Mesenchymal stem cell (in vitro differentiated cells and primary cell): ENCODE measurements around the gene HMGXB3.

Experiments
- DNase-seq: peaks from one replicate; pipeline ENCODE4 v3.0.0-alpha.2; 2013
- H2AFZ ChIP-seq: one replicate; pipeline ENCODE4 v1.6.1; 2013; ENCODE audit warnings: low read depth, mild to moderate bottlenecking, control low read depth, inconsistent platforms, low read length, moderate library complexity
- H2AK5ac ChIP-seq: 2 replicates; pipeline ENCODE4 v1.6.1; 2013; ENCODE audit warnings: low read length, moderate library complexity, mild to moderate bottlenecking, inconsistent platforms; ENCODE audit not compliant: severe bottlenecking
- H2BK120ac ChIP-seq: one replicate; pipeline ENCODE4 v1.6.1; 2013; ENCODE audit warnings: low read depth, mild to moderate bottlenecking, inconsistent platforms, low read length, moderate library complexity
- H2BK12ac ChIP-seq, 2 experiments: one replicate each; pipeline ENCODE4 v1.6.1; 2013; ENCODE audit warnings: inconsistent platforms in 2 of 2, low read length in 2 of 2, mild to moderate bottlenecking in 2 of 2, moderate library complexity in 2 of 2, control low read depth in 1 of 2
- H2BK15ac ChIP-seq: one replicate; pipeline ENCODE4 v1.6.1; 2013; ENCODE audit warnings: mild to moderate bottlenecking, low read depth, inconsistent platforms; ENCODE audit not compliant: poor library complexity, severe bottlenecking
- H2BK5ac ChIP-seq: 2 replicates; pipeline ENCODE4 v1.6.1; 2013; ENCODE audit warnings: low read depth, mild to moderate bottlenecking, low read length, control low read depth, inconsistent platforms; ENCODE audit not compliant: poor library complexity, severe bottlenecking
- H3K14ac ChIP-seq, 2 experiments: one replicate each; pipeline ENCODE4 v1.6.1; 2013; ENCODE audit warnings: inconsistent platforms in 2 of 2, low read length in 2 of 2, control low read depth in 1 of 2, mild to moderate bottlenecking in 1 of 2, moderate library complexity in 1 of 2
- H3K18ac ChIP-seq, 2 experiments: one replicate each; pipeline ENCODE4 v1.6.1; 2013; ENCODE audit warnings: inconsistent platforms in 2 of 2, low read length in 2 of 2, control low read depth in 1 of 2, low read depth in 1 of 2, mild to moderate bottlenecking in 1 of 2
- H3K23ac ChIP-seq, 2 experiments: one replicate each; pipeline ENCODE4 v1.6.1; 2013; ENCODE audit warnings: inconsistent platforms in 2 of 2, low read length in 2 of 2, mild to moderate bottlenecking in 2 of 2, moderate library complexity in 2 of 2, control low read depth in 1 of 2
- H3K27ac ChIP-seq: 2 replicates; pipeline ENCODE4 v1.5.1; 2013; ENCODE audit warnings: mild to moderate bottlenecking, moderate library complexity, low read length, control low read depth, inconsistent platforms; ENCODE audit not compliant: poor library complexity, severe bottlenecking
- H3K27me3 ChIP-seq, 2 experiments: 2 replicates each; pipeline versions ENCODE4 v1.6.1 to v1.7.0; 2013; ENCODE audit warnings: low read length in 2 of 2, mild to moderate bottlenecking in 2 of 2, moderate library complexity in 2 of 2, control low read depth in 1 of 2, inconsistent platforms in 1 of 2; ENCODE audit not compliant: control insufficient read depth in 1 of 2, insufficient read depth in 1 of 2
- H3K36me3 ChIP-seq, 2 experiments: 2 replicates each; pipeline versions ENCODE4 v1.6.1 to v1.7.0; 2013; ENCODE audit warnings: low read length in 2 of 2, control low read depth in 1 of 2, inconsistent platforms in 1 of 2, low read depth in 1 of 2, mild to moderate bottlenecking in 1 of 2; ENCODE audit not compliant: insufficient read depth in 2 of 2, control insufficient read depth in 1 of 2
- H3K4ac ChIP-seq, 2 experiments: one replicate each; pipeline ENCODE4 v1.6.1; 2013; ENCODE audit warnings: inconsistent platforms in 2 of 2, low read length in 2 of 2, mild to moderate bottlenecking in 2 of 2, moderate library complexity in 2 of 2, control low read depth in 1 of 2, low read depth in 1 of 2
- H3K4me1 ChIP-seq: 2 replicates; pipeline ENCODE4 v1.6.1; 2013; ENCODE audit warnings: low read depth, low read length, control low read depth; ENCODE audit not compliant: control insufficient read depth, insufficient read depth
- H3K4me2 ChIP-seq: 2 replicates; pipeline ENCODE4 v1.6.1; 2013; ENCODE audit warnings: low read length, mild to moderate bottlenecking, inconsistent platforms; ENCODE audit not compliant: poor library complexity, severe bottlenecking
- H3K4me3 ChIP-seq, 2 experiments: 2 replicates each; pipeline versions ENCODE4 v1.5.1 to v1.7.0; 2013; ENCODE audit warnings: low read length in 2 of 2, mild to moderate bottlenecking in 2 of 2, control low read depth in 1 of 2, low read depth in 1 of 2; ENCODE audit not compliant: insufficient read depth in 1 of 2
- H3K79me1 ChIP-seq: replicated peaks from 2 replicates; pipeline ENCODE4 v1.6.1; 2013; ENCODE audit warnings: mild to moderate bottlenecking, control low read depth, low read length, inconsistent platforms; ENCODE audit not compliant: poor library complexity, severe bottlenecking
- H3K9ac ChIP-seq: 2 replicates; pipeline ENCODE4 v1.7.0; 2013; ENCODE audit warnings: mild to moderate bottlenecking, low read length, moderate library complexity
- H3K9me3 ChIP-seq: 2 replicates; pipeline ENCODE4 v1.7.0; 2013; ENCODE audit warnings: mild to moderate bottlenecking, low read length; ENCODE audit not compliant: control insufficient read depth
- H4K8ac ChIP-seq: one replicate; pipeline ENCODE4 v1.6.1; 2013; ENCODE audit warnings: inconsistent platforms, mild to moderate bottlenecking, low read length, moderate library complexity
- H4K91ac ChIP-seq: one replicate; pipeline ENCODE4 v1.6.1; 2013; ENCODE audit warnings: mild to moderate bottlenecking, low read length, inconsistent platforms
- WGBS: methylation state at CpG from one replicate; pipeline ENCODE4 v1.1.7; 2013; ENCODE audit warnings: mixed read lengths; 5-methylcytosine and 5-hydroxymethylcytosine counted together

Gene HMGXB3

DNA sequence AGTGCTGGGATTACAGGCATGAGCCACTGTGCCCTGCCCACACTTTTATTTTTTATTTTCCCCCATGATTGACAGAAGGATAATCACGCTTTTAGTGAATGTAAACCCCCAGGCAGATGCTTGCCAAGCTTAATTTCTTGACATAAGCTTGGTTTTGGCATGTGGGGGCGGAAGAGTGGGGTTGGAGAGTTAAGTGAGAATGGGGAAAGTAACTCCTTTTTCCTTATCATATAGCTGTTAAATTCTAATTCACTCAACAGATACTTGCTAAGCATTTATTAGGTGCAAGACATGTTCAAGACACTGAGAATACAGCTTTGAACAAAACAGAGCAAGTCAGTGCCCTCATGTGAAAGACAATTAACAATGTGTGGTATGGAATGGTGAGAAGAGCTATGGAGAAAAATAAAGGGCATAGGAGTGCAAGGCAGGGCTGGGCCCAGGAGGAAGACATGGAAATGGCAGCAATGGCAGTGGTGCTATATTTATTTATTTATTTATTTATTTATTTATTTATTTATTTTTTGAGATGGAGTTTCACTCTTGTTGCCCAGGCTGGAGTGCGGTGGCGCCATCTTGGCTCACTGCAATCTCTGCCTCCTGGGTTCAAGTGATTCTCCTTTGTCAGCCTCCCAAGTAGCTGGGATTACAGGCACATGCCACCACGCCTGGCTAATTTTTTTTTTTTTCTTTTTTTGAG lies 37.8 kb upstream of the HMGXB3 start:
- no peak overlapping the region for H3K23ac ChIP-seq
- no peak overlapping the region for H3K27ac ChIP-seq
- H2BK120ac ChIP-seq = no peak overlapping the region
- no peak overlapping the region for H3K18ac ChIP-seq
- DNase-seq = no peak
- H2BK15ac ChIP-seq = no peak overlapping the region
- H2BK12ac ChIP-seq = no peak overlapping the region
- H3K4ac ChIP-seq = no peak overlapping the region
- H3K14ac ChIP-seq = no peak overlapping the region
- no peak overlapping the region for H4K8ac ChIP-seq
- H3K36me3 ChIP-seq = no peaks in the 10 kb centered on the region
- peaks cover 20% of the 10 kb centered on the region for H3K79me1 ChIP-seq
- 92% methylated on average over 4 of the region's 5 CpGs for WGBS
- H3K4me1 ChIP-seq = peaks cover 12% of the 10 kb centered on the region
- H2BK5ac ChIP-seq = no peak overlapping the region
- H2AFZ ChIP-seq = no peak overlapping the region
- H2AK5ac ChIP-seq = no peak overlapping the region
- H3K4me3 ChIP-seq = no peak overlapping the region
- H4K91ac ChIP-seq = no peak overlapping the region
- H3K4me2 ChIP-seq = no peak overlapping the region
- H3K9me3 ChIP-seq = no peaks in the 10 kb centered on the region
- no peaks in the 10 kb centered on the region for H3K27me3 ChIP-seq
- no peak overlapping the region for H3K9ac ChIP-seq

DNA sequence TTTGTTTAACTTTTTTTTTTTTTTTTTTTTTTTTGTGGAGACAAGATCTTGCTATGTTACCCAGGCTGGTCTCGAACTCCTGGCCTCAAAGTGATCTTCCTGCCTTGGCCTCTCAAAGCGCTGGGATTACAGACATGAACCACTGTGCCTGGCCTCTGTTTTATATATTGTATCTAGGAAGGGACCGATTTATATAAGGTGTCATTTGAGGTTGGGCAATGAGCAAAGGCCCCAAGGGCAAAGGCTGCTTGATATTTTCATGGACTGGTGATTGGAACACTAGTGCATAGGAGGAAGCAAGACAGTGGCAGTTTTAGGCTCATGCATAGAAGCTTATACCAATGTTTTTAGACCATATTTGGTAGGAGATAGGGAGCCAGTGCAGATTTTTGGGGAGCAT lies 36.8 kb upstream of the HMGXB3 start:
- H4K91ac ChIP-seq = no peak overlapping the region
- no peaks in the 10 kb centered on the region for H3K9me3 ChIP-seq
- no peak overlapping the region for H3K18ac ChIP-seq
- no peak overlapping the region for H2BK12ac ChIP-seq
- 97% methylated on average over 3 of the region's 3 CpGs for WGBS
- H3K36me3 ChIP-seq = no peaks in the 10 kb centered on the region
- H2BK5ac ChIP-seq = no peak overlapping the region
- peaks cover 22% of the 10 kb centered on the region for H3K79me1 ChIP-seq
- no peak overlapping the region for H2AK5ac ChIP-seq
- H3K27ac ChIP-seq = no peak overlapping the region
- no peaks in the 10 kb centered on the region for H3K27me3 ChIP-seq
- no peak overlapping the region for H2AFZ ChIP-seq
- H4K8ac ChIP-seq = no peak overlapping the region
- no peak overlapping the region for H2BK15ac ChIP-seq
- no peak overlapping the region for H3K4ac ChIP-seq
- no peak overlapping the region for H3K4me2 ChIP-seq
- H3K4me1 ChIP-seq = peaks cover 6% of the 10 kb centered on the region
- no peak overlapping the region for H3K9ac ChIP-seq
- no peak overlapping the region for H3K14ac ChIP-seq
- H2BK120ac ChIP-seq = no peak overlapping the region
- no peak for DNase-seq
- no peak overlapping the region for H3K4me3 ChIP-seq
- no peak overlapping the region for H3K23ac ChIP-seq

DNA sequence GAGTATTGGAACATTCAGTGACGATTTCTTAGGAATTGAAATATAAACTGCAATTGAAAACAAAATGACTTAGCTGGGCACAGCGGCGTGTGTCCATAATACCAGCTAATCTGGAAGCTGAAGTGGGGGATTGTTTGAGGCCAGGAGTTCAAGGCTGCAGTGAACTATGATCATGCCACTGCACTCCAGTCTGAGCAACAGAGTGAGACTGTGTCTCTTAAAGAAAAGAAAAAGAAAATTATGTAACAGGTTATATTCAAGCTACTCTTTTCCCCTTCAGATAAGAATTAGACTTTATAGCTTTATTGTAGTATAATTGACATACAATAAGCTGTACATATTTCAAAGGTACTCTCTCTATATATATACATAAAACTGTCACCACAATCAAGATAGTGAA lies 33.6 kb upstream of the HMGXB3 start:
- Histone ChIP-seq H3K4me1 (no peaks in the 10 kb centered on the region), H3K18ac (no peak overlapping the region), H3K27ac (no peak overlapping the region), H4K8ac (no peak overlapping the region), H3K27me3 (no peaks in the 10 kb centered on the region), H4K91ac (no peak overlapping the region), H3K36me3 (no peaks in the 10 kb centered on the region), H3K79me1 (peaks cover 23% of the 10 kb centered on the region), H2AK5ac (no peak overlapping the region), H3K4me3 (no peak overlapping the region), H2BK5ac (no peak overlapping the region), H2AFZ (no peak overlapping the region), H3K9me3 (no peaks in the 10 kb centered on the region), H3K23ac (no peak overlapping the region), H2BK12ac (no peak overlapping the region), H2BK120ac (no peak overlapping the region), H3K14ac (no peak overlapping the region), H3K4me2 (no peak overlapping the region), H2BK15ac (no peak overlapping the region), H3K9ac (no peak overlapping the region), H3K4ac (no peak overlapping the region)
- WGBS = 97% methylated on average over 3 of the region's 3 CpGs
- DNase-seq = no peak

DNA sequence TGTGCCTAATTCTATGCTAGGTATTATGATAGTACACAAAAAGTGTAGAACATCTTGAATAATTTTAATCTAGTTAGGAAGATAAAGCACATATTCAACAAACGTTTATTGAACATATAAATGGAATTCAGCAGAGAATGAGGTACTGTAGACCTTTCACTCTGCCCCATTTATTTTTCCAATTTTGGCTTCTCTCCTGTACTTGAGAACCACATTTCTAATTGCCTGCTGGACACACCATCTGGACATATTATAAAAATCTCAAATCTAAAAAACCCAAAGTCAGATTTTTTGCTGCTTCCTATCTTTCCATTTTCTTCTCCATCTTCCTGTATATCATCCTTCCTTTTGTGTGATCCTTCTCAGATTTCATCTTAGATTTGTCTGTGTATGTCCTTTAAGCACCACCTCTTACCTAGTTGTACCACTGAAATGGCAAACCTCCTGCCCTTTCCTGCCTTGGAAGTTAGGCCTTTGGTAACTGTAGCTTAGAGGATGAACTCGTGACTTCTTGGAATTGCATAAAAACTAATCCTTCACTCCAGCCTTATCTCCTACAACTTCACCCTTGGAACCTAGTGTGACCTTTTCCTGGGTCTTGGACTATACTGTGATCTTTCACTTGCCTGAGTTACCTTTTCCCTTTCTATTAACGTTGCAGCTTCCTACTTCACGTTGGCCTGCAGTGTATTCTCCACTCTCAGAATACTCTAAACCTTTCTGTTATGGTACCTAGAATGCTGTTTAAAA lies 31.2 kb upstream of the HMGXB3 start:
- no peak overlapping the region for H3K4me2 ChIP-seq
- no peak overlapping the region for H2BK5ac ChIP-seq
- no peaks in the 10 kb centered on the region for H3K36me3 ChIP-seq
- 100% methylated on average over 2 of the region's 4 CpGs for WGBS
- H3K9ac ChIP-seq = no peak overlapping the region
- H3K23ac ChIP-seq = no peak overlapping the region
- no peaks in the 10 kb centered on the region for H3K9me3 ChIP-seq
- H2AK5ac ChIP-seq = no peak overlapping the region
- H3K4ac ChIP-seq = no peak overlapping the region
- no peaks in the 10 kb centered on the region for H3K27me3 ChIP-seq
- H3K4me3 ChIP-seq = no peak overlapping the region
- no peak overlapping the region for H2AFZ ChIP-seq
- no peak overlapping the region for H2BK15ac ChIP-seq
- H3K4me1 ChIP-seq = no peaks in the 10 kb centered on the region
- H3K14ac ChIP-seq = no peak overlapping the region
- H4K91ac ChIP-seq = no peak overlapping the region
- no peak overlapping the region for H2BK120ac ChIP-seq
- no peak overlapping the region for H4K8ac ChIP-seq
- no peak overlapping the region for H3K27ac ChIP-seq
- peaks cover 17% of the 10 kb centered on the region for H3K79me1 ChIP-seq
- H3K18ac ChIP-seq = no peak overlapping the region
- no peak overlapping the region for H2BK12ac ChIP-seq
- DNase-seq = no peak
